ENCODE measurements around the gene NTRK2.

The NTRK2 gene

GRCh38 chr9:84742261-84742660 is 72.7 kb downstream of the NTRK2 start:
- DNase-seq = no peak

GRCh38 chr9:84744195-84744594 is 74.7 kb downstream of the NTRK2 start:
- DNase-seq = no peak

GRCh38 chr9:84744726-84745125 is 75.2 kb downstream of the NTRK2 start:
- no peak for DNase-seq

GRCh38 chr9:84748112-84748511 is 78.6 kb downstream of the NTRK2 start:
- DNase-seq = no peak

GRCh38 chr9:84750152-84750865 is 80.8 kb downstream of the NTRK2 start:
- DNase-seq = no peak

- DNase-seq = no peak
Observed at GRCh38 chr9:84751921-84752320, 82.4 kb downstream of the NTRK2 start.

GRCh38 chr9:84754461-84754860 is 84.9 kb downstream of the NTRK2 start:
- DNase-seq = no peak

- no peak for DNase-seq
Observed at GRCh38 chr9:84754881-84755280, 85.4 kb downstream of the NTRK2 start.

GRCh38 chr9:84755380-84755779 is 85.9 kb downstream of the NTRK2 start:
- DNase-seq = no peak

- no peak for DNase-seq
Observed at GRCh38 chr9:84756171-84756570, 86.6 kb downstream of the NTRK2 start.

GRCh38 chr9:84756731-84757130 is 87.2 kb downstream of the NTRK2 start:
- no peak for DNase-seq

GRCh38 chr9:84758817-84759216 is 89.3 kb downstream of the NTRK2 start:
- DNase-seq = no peak

GRCh38 chr9:84759300-84759750 is 89.8 kb downstream of the NTRK2 start:
- DNase-seq = no peak

- DNase-seq = no peak
Observed at GRCh38 chr9:84759804-84760203, 90.3 kb downstream of the NTRK2 start.

- no peak for DNase-seq
Observed at GRCh38 chr9:84761137-84761808, 91.7 kb downstream of the NTRK2 start.

- DNase-seq = no peak
Observed at GRCh38 chr9:84772511-84772910, 103.0 kb downstream of the NTRK2 start.

- DNase-seq = no peak
Observed at GRCh38 chr9:84773022-84773421, 103.5 kb downstream of the NTRK2 start.

- DNase-seq = no peak
Observed at GRCh38 chr9:84775056-84775643, 105.6 kb downstream of the NTRK2 start.

GRCh38 chr9:84778570-84778969 is 109.0 kb downstream of the NTRK2 start:
- no peak for DNase-seq

- no peak for DNase-seq
Observed at GRCh38 chr9:84779883-84780282, 110.4 kb downstream of the NTRK2 start.

- DNase-seq = no peak
Observed at GRCh38 chr9:84780385-84780784, 110.9 kb downstream of the NTRK2 start.

- DNase-seq = no peak
Observed at GRCh38 chr9:84781458-84781857, 111.9 kb downstream of the NTRK2 start.

- DNase-seq = no peak
Observed at GRCh38 chr9:84781931-84782866, 112.7 kb downstream of the NTRK2 start.
